Left ventricle myocardium superior (tissue), 1 donor: ENCODE data around the gene NECAP2. TPM values are rescaled to one million over a fixed set of nuclear protein-coding genes. Genes with fewer than 3 reads are reported as not detected.
A peak's percentile ranks its signal among the peaks of the same experiment; 100 is the strongest.
"Not testable (repeated sequence)": the region's sequence is repeated elsewhere in the genome, so short reads cannot be mapped to it uniquely, and the experiment has no call there.

Source experiments
- ATAC-seq: fragments of 200-7000 bp; cut with Tn5 transposase; one replicate; pipeline ENCODE4 v1.9.1; 2020; ENCODE audit warnings: mild to moderate bottlenecking, moderate library complexity
- DNase-seq: peaks from one replicate; pipeline ENCODE4 v3.0.0-alpha.2; 2020
- intact Hi-C: fragments of 100-400 bp; cut with micrococcal nuclease; formaldehyde crosslinking; loops from one replicate; pipeline ENCODE4 v1.11.0; 2022
- total RNA-seq: library from RNA; stranded (reverse); fragmentation: NEBNext Ultra II Directional; extraction: Animal tissue kit (Norgen Biotek cat#: 25700); gene quantifications from one replicate; pipeline ENCODE4 v1.2.1, GENCODE V29; 2021
- donor health status: DM: no; HTN: yes; CAD: no; lungs with severe emphysema.

The NECAP2 gene
- total RNA-seq, 1 donor from 2014 or later = 13.7 TPM

- ATAC-seq = no peak
- intact Hi-C loops = no loop called here
- no peak for DNase-seq
Measured at GRCh38 chr1:16451841-16452528, 11.5 kb downstream of the NECAP2 start.

GRCh38 chr1:16454909-16455308 lies 14.4 kb downstream of the NECAP2 start:
- intact Hi-C loops, DNase-seq: not testable (repeated sequence)
- ATAC-seq = peak; percentile 79

- DNase-seq, ATAC-seq, intact Hi-C loops: not testable (repeated sequence)
Measured at GRCh38 chr1:16456151-16456550, 15.6 kb downstream of the NECAP2 start.

GRCh38 chr1:16458831-16459230 lies 18.3 kb downstream of the NECAP2 start:
- intact Hi-C loops = no loop called here
- DNase-seq = no peak
- ATAC-seq = peak; percentile 27

- peak; percentile 79 for ATAC-seq
- peak; percentile 47 for DNase-seq
- intact Hi-C loops = no loop called here
Measured at GRCh38 chr1:16459352-16459925, 18.9 kb downstream of the NECAP2 start.

GRCh38 chr1:16461681-16462080 lies 21.2 kb downstream of the NECAP2 start:
- no peak for ATAC-seq

GRCh38 chr1:16462773-16463330 lies 22.3 kb downstream of the NECAP2 start:
- no peak for DNase-seq
- no peak for ATAC-seq
- intact Hi-C loops = no loop called here

More at GRCh38 chr1:16461681-16462080, 21.2 kb downstream of the NECAP2 start:
- intact Hi-C loops = no loop called here
- DNase-seq = no peak

- no peak for DNase-seq
- ATAC-seq = no peak
- intact Hi-C loops = no loop called here
Measured at GRCh38 chr1:16464917-16465625, 24.5 kb downstream of the NECAP2 start.

GRCh38 chr1:16468558-16468957 lies 28.0 kb downstream of the NECAP2 start:
- no peak for ATAC-seq
- intact Hi-C loops = no loop called here

GRCh38 chr1:16474166-16474800 lies 33.8 kb downstream of the NECAP2 start:
- intact Hi-C loops = no loop called here
- DNase-seq (no peak), ATAC-seq (no peak)

More at GRCh38 chr1:16468558-16468957, 28.0 kb downstream of the NECAP2 start:
- no peak for DNase-seq

- ATAC-seq, intact Hi-C loops, DNase-seq: not testable (repeated sequence)
Measured at GRCh38 chr1:16474891-16475290, 34.4 kb downstream of the NECAP2 start.

- intact Hi-C loops, ATAC-seq, DNase-seq: not testable (repeated sequence)
Measured at GRCh38 chr1:16475771-16476770, 35.5 kb downstream of the NECAP2 start.

- DNase-seq = no peak
- intact Hi-C loops = no loop called here
- ATAC-seq = no peak
Measured at GRCh38 chr1:16478091-16478490, 37.6 kb downstream of the NECAP2 start.

- intact Hi-C loops, DNase-seq, ATAC-seq: not testable (repeated sequence)
Measured at GRCh38 chr1:16483146-16483545, 42.6 kb downstream of the NECAP2 start.

GRCh38 chr1:16483639-16484500 lies 43.3 kb downstream of the NECAP2 start:
- ATAC-seq, intact Hi-C loops, DNase-seq: not testable (repeated sequence)

GRCh38 chr1:16484501-16484835 lies 43.9 kb downstream of the NECAP2 start:
- DNase-seq (no peak), ATAC-seq (no peak)
- intact Hi-C loops = no loop called here

- intact Hi-C loops = no loop called here
- ATAC-seq = no peak
- DNase-seq = no peak
Measured at GRCh38 chr1:16484931-16485330, 44.4 kb downstream of the NECAP2 start.
